ENCODE data around the gene CAMSAP2. TPM values are rescaled to one million over a fixed set of nuclear protein-coding genes. Genes with fewer than 3 reads are reported as not detected.
"Not testable (repeated sequence)": the region's sequence is repeated elsewhere in the genome, so short reads cannot be mapped to it uniquely, and the experiment has no call there.

CAMSAP2 gene
- polyA plus RNA-seq, 1 donor from 2014 or later = 0.06 TPM

GRCh38 chr1:200729863-200730262 lies 8.8 kb upstream of the CAMSAP2 start:
- H3K27ac Mint-ChIP-seq = no peak overlapping the region

GRCh38 chr1:200731654-200732332 lies 6.9 kb upstream of the CAMSAP2 start:
- peaks cover 0 to 2% (median 0%) of the 10 kb centered on the region in 3 donors for H3K9me3 Mint-ChIP-seq
- H3K4me1 Mint-ChIP-seq = no peaks in the 10 kb centered on the region
- H3K27ac Mint-ChIP-seq = no peak overlapping the region
- no peaks in the 10 kb centered on the region for H3K36me3 Mint-ChIP-seq
- H3K4me3 Mint-ChIP-seq = no peak overlapping the region
- H3K27me3 Mint-ChIP-seq = no peaks in the 10 kb centered on the region

More at GRCh38 chr1:200729863-200730262, 8.8 kb upstream of the CAMSAP2 start:
- H3K4me3 Mint-ChIP-seq = no peak overlapping the region
- peaks cover 0 to 2% (median 0%) of the 10 kb centered on the region in 3 donors for H3K9me3 Mint-ChIP-seq
- H3K4me1 Mint-ChIP-seq = no peaks in the 10 kb centered on the region
- no peaks in the 10 kb centered on the region for H3K36me3 Mint-ChIP-seq
- H3K27me3 Mint-ChIP-seq = no peaks in the 10 kb centered on the region

GRCh38 chr1:200732438-200732837 lies 6.3 kb upstream of the CAMSAP2 start:
- Mint-ChIP-seq H3K27me3 (no peaks in the 10 kb centered on the region), H3K4me3 (no peak overlapping the region), H3K27ac (no peak overlapping the region), H3K36me3 (no peaks in the 10 kb centered on the region), H3K9me3 (peaks cover 0 to 2% (median 0%) of the 10 kb centered on the region in 3 donors), H3K4me1 (no peaks in the 10 kb centered on the region)

GRCh38 chr1:200733907-200734306 lies 4.8 kb upstream of the CAMSAP2 start:
- Mint-ChIP-seq H3K9me3 (peaks cover 0 to 2% (median 0%) of the 10 kb centered on the region in 3 donors), H3K27ac (no peak overlapping the region), H3K4me1 (peaks cover 6 to 8% (median 8%) of the 10 kb centered on the region in 3 donors), H3K4me3 (peak overlapping the region in 1 of 4 donors; percentile 13), H3K36me3 (no peaks in the 10 kb centered on the region), H3K27me3 (peaks cover 3% of the 10 kb centered on the region)

GRCh38 chr1:200737647-200738291 lies 924 bp upstream of the CAMSAP2 start:
- H3K27me3 Mint-ChIP-seq = peaks cover 9% of the 10 kb centered on the region
- peak overlapping the region; percentile 83 to 99 (median 93) for H3K4me3 Mint-ChIP-seq
- no peaks in the 10 kb centered on the region for H3K36me3 Mint-ChIP-seq
- H3K4me1 Mint-ChIP-seq = peaks cover 14 to 25% (median 21%) of the 10 kb centered on the region in 3 donors
- no peaks in the 10 kb centered on the region for H3K9me3 Mint-ChIP-seq
- peak overlapping the region; percentile 12 to 83 (median 26) for H3K27ac Mint-ChIP-seq

- Mint-ChIP-seq H3K27me3 (peaks cover 10% of the 10 kb centered on the region), H3K9me3 (no peaks in the 10 kb centered on the region), H3K4me3 (peak overlapping the region; percentile 83 to 99 (median 93)), H3K36me3 (no peaks in the 10 kb centered on the region), H3K4me1 (peaks cover 14 to 25% (median 21%) of the 10 kb centered on the region in 3 donors), H3K27ac (peak overlapping the region in 2 of 3 donors; percentile 53 to 83)
These were observed 407 bp downstream of the CAMSAP2 start for GRCh38 chr1:200738949-200739651.

- Mint-ChIP-seq H3K4me1 (peaks cover 14 to 25% (median 21%) of the 10 kb centered on the region in 3 donors), H3K27ac (peak overlapping the region in 1 of 3 donors; percentile 13), H3K36me3 (no peaks in the 10 kb centered on the region), H3K4me3 (peak overlapping the region; percentile 83 to 88 (median 86)), H3K27me3 (peaks cover 12% of the 10 kb centered on the region), H3K9me3 (no peaks in the 10 kb centered on the region)
These were observed 1.2 kb downstream of the CAMSAP2 start for GRCh38 chr1:200739702-200740570.

- Mint-ChIP-seq H3K27me3 (peaks cover 12% of the 10 kb centered on the region), H3K4me3 (peak overlapping the region in 1 of 4 donors; percentile 83), H3K27ac (peak overlapping the region in 1 of 3 donors; percentile 13), H3K4me1 (peaks cover 14 to 25% (median 21%) of the 10 kb centered on the region in 3 donors), H3K36me3 (no peaks in the 10 kb centered on the region), H3K9me3 (no peaks in the 10 kb centered on the region)
These were observed 2.0 kb downstream of the CAMSAP2 start for GRCh38 chr1:200740571-200741208.

- Mint-ChIP-seq H3K27me3 (peaks cover 12% of the 10 kb centered on the region), H3K4me3 (peak overlapping the region in 1 of 4 donors; percentile 83), H3K36me3 (peaks cover 3% of the 10 kb centered on the region), H3K9me3 (no peaks in the 10 kb centered on the region), H3K27ac (no peak overlapping the region), H3K4me1 (peaks cover 14 to 25% (median 21%) of the 10 kb centered on the region in 3 donors)
These were observed 3.0 kb downstream of the CAMSAP2 start for GRCh38 chr1:200741551-200742207.

- H3K4me3 Mint-ChIP-seq = no peak overlapping the region
- H3K27me3 Mint-ChIP-seq = peaks cover 8% of the 10 kb centered on the region
- peaks cover 5 to 19% (median 13%) of the 10 kb centered on the region in 3 donors for H3K4me1 Mint-ChIP-seq
- H3K27ac Mint-ChIP-seq = no peak overlapping the region
- H3K36me3 Mint-ChIP-seq = peaks cover 3% of the 10 kb centered on the region
- H3K9me3 Mint-ChIP-seq = no peaks in the 10 kb centered on the region
These were observed 5.5 kb downstream of the CAMSAP2 start for GRCh38 chr1:200744143-200744542.

GRCh38 chr1:200749090-200749489 lies 10.4 kb downstream of the CAMSAP2 start:
- H3K27ac Mint-ChIP-seq = no peak overlapping the region
- H3K27me3 Mint-ChIP-seq = peaks cover 2% of the 10 kb centered on the region
- H3K4me3 Mint-ChIP-seq = no peak overlapping the region
- H3K9me3 Mint-ChIP-seq = no peaks in the 10 kb centered on the region
- peaks cover 0 to 3% (median 0%) of the 10 kb centered on the region in 3 donors for H3K4me1 Mint-ChIP-seq
- peaks cover 5% of the 10 kb centered on the region for H3K36me3 Mint-ChIP-seq

- H3K27me3 Mint-ChIP-seq, H3K27ac Mint-ChIP-seq, H3K9me3 Mint-ChIP-seq, H3K4me1 Mint-ChIP-seq, H3K36me3 Mint-ChIP-seq, H3K4me3 Mint-ChIP-seq: not testable (repeated sequence)
These were observed 12.1 kb downstream of the CAMSAP2 start for GRCh38 chr1:200750749-200751148.

- Mint-ChIP-seq H3K36me3 (peaks cover 2% of the 10 kb centered on the region), H3K27me3 (no peaks in the 10 kb centered on the region), H3K27ac (no peak overlapping the region), H3K4me1 (peaks cover 0 to 3% (median 0%) of the 10 kb centered on the region in 3 donors), H3K9me3 (peaks cover 0 to 1% (median 0%) of the 10 kb centered on the region in 3 donors), H3K4me3 (no peak overlapping the region)
These were observed 13.0 kb downstream of the CAMSAP2 start for GRCh38 chr1:200751717-200752116.

All from IgD-negative memory B cell (primary cell).